ENCODE measurements around the gene SH3BP2. TPM values are rescaled to one million over a fixed set of nuclear protein-coding genes. Genes with fewer than 3 reads are reported as not detected.

The SH3BP2 gene
- total RNA-seq, 1 experiment from 2014 or later, result 54.0 TPM

GRCh38 chr4:2808001-2808400, 15.1 kb downstream of the SH3BP2 start:
- ChIA-PET CTCF (no interaction called here), POLR2A (ENCODE audit: unreplicated experiment) (interaction anchor here (0.6 kb wide), 1 partner anchor 23 kb away, joined by 6 read pairs; no protein-coding TSS in a partner anchor)
- H3F3A ChIP-seq (ENCODE audit: insufficient read depth, low read depth), result no peaks in the 10 kb centered on the region
- no peaks in the 10 kb centered on the region for H3K9me3 ChIP-seq (ENCODE audit: insufficient read depth, low read depth)
- H3K36me3 ChIP-seq (ENCODE audit: low read depth), result no peaks in the 10 kb centered on the region
- no peak for TF ChIP-seq EZH2 (IDR thresholded peaks at IDR 0.05; ENCODE audit: low read depth)
- no peak for TF ChIP-seq CTCF (conservative IDR thresholded peaks at IDR 0.05)
- no peaks in the 10 kb centered on the region for H3K79me2 ChIP-seq (ENCODE audit: low read depth)
- no peak for DNase-seq
- no peak overlapping the region for H3K27ac ChIP-seq
- H3K27me3 ChIP-seq (ENCODE audit: insufficient read depth, low read depth), result no peaks in the 10 kb centered on the region
- H3K4me1 ChIP-seq (replicated peaks; ENCODE audit: insufficient read depth), result peaks cover 32% of the 10 kb centered on the region
- no peak overlapping the region for H2AFZ ChIP-seq
- intact Hi-C loops (cut with micrococcal nuclease; ENCODE audit: unreplicated experiment), result no loop called here
- no peaks in the 10 kb centered on the region for H3K9me2 ChIP-seq (ENCODE audit: insufficient read depth)
- no peak overlapping the region for H3K4me2 ChIP-seq
- no TSS peak for BruUV-seq (replicated peaks)
- H3K4me3 ChIP-seq, result no peak overlapping the region
- peaks cover 6% of the 10 kb centered on the region; the same call in 1 of the 2 replicates for H4K20me1 ChIP-seq (ENCODE audit: insufficient read depth)

DNA sequence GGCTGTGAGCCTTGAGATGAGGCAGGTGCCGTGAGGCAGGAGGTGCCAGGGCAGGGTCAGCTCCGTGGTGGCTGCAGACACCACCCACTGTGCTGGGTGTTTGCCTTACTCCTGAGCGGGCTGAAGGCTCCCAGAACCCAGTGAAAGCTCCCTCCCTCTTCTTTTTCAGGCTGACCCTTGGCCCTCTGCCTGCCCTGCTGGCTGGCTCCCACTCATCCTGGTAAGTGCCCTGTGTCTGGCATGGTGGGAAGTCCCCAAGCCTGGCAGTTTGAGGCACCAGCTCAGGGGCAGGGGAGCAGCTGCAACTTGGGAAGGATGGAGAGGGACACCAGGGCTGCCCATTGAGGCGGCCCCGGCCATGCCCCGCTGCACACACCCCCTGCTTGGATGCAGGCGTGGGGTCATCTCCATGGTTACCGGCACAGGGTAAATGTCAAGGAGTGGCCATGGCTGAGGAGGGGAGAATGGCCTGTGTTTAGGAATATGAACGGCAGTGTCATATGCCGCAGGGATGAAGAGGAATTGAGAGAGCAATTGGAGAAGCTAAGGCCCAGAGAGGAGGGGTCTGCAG, 16.8 kb downstream of the SH3BP2 start:
- Histone ChIP-seq H3K4me3 (no peak overlapping the region), H3K9me2 (ENCODE audit: insufficient read depth) (no peaks in the 10 kb centered on the region), H3K27ac (no peak overlapping the region), H3K79me2 (ENCODE audit: low read depth) (no peaks in the 10 kb centered on the region), H3K4me1 (replicated peaks; ENCODE audit: insufficient read depth) (peaks cover 25% of the 10 kb centered on the region), H3K27me3 (ENCODE audit: insufficient read depth, low read depth) (no peaks in the 10 kb centered on the region), H4K20me1 (ENCODE audit: insufficient read depth) (peaks cover 6% of the 10 kb centered on the region; the same call in 1 of the 2 replicates), H3K9me3 (ENCODE audit: insufficient read depth, low read depth) (no peaks in the 10 kb centered on the region), H3F3A (ENCODE audit: insufficient read depth, low read depth) (no peaks in the 10 kb centered on the region), H3K4me2 (no peak overlapping the region), H3K36me3 (ENCODE audit: low read depth) (no peaks in the 10 kb centered on the region), H2AFZ (no peak overlapping the region)
- ChIA-PET CTCF (interaction anchor here (0.8 kb wide), 1 partner anchor 9 kb away, joined by 4 read pairs; no protein-coding TSS in a partner anchor), POLR2A (ENCODE audit: unreplicated experiment) (no interaction called here)
- DNase-seq, result no peak
- BruUV-seq (replicated peaks), result no TSS peak
- TF ChIP-seq EZH2 (IDR thresholded peaks at IDR 0.05; ENCODE audit: low read depth), result no peak
- intact Hi-C loops (cut with micrococcal nuclease; ENCODE audit: unreplicated experiment), result no loop called here

DNA sequence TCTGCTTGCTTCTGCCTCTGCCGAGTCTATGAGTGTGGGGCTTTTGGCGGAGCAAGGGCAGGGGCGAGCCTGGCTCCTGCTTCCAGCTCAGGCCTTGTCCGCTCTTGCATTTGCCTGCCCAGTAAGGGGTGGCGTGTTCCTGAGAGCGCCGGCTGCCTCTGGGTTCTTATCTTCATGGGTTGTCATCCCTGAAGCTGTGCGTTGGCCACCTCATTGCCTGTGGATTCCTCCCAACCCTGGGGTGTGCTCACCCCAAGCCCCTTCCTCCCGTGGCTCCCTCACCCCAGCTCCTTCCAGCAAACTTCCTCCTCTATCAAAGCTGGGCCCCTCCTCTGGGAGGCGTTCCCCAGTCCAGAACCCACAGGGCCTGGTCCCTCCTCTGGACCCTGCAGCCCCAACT, 17.5 kb downstream of the SH3BP2 start:
- Histone ChIP-seq H3K4me3 (no peak overlapping the region), H4K20me1 (ENCODE audit: insufficient read depth) (peaks cover 6% of the 10 kb centered on the region; the same call in 1 of the 2 replicates), H3K27me3 (ENCODE audit: insufficient read depth, low read depth) (no peaks in the 10 kb centered on the region), H3K9me2 (ENCODE audit: insufficient read depth) (no peaks in the 10 kb centered on the region), H2AFZ (no peak overlapping the region), H3K79me2 (ENCODE audit: low read depth) (no peaks in the 10 kb centered on the region), H3K4me1 (replicated peaks; ENCODE audit: insufficient read depth) (peaks cover 18% of the 10 kb centered on the region), H3K27ac (no peak overlapping the region), H3F3A (ENCODE audit: insufficient read depth, low read depth) (no peaks in the 10 kb centered on the region), H3K4me2 (no peak overlapping the region), H3K36me3 (ENCODE audit: low read depth) (no peaks in the 10 kb centered on the region), H3K9me3 (ENCODE audit: insufficient read depth, low read depth) (no peaks in the 10 kb centered on the region)
- no peak for TF ChIP-seq EZH2 (IDR thresholded peaks at IDR 0.05; ENCODE audit: low read depth)
- TF ChIP-seq CTCF (conservative IDR thresholded peaks at IDR 0.05), result no peak
- intact Hi-C loops (cut with micrococcal nuclease; ENCODE audit: unreplicated experiment), result no loop called here
- no peak for DNase-seq
- POLR2A ChIA-PET (ENCODE audit: unreplicated experiment), result no interaction called here
- no TSS peak for BruUV-seq (replicated peaks)
- CTCF ChIA-PET, result no interaction called here

All from PC-9 (cell line).